ENCODE results near the gene CS.

The CS gene

DNA sequence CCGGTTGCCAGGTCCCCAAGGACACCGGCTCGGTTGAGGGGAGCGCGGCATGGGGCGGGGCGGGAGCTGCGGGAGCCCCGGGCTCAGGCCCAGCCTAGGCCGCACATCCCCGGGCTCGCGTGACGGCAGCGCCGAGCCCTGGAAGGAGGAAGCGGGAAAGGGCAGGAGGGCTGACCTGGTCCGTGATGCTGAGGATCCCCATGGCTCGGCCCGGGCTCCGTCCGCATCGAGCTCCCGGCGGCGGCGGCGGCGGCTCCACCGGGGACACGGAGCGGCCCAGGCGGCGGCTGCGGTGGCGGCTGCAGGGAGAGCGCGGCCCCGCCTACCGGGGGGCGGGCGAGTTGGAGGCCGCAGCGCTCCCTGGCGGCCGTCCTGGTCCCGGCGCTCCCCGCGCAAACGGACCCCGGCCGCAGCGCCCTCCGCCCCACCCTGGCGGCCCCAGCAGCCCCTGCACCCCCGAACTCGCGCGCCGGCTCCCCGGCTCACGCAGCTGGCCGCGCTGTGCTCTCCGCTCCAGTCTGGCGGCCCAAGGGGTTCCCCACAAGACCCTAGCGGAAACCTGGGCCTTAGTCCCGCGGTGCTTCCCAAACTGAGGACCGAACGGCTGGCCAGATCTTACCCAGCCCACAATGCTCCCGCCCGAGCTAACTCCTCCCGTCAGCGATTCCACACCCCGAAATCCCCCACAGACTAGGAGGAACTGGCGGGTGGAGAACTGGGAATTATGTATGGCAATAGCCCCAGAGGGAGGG, 41.9 kb downstream of the CS start, which contains the start of gene ANKRD52:
Gene ANKRD52, minus strand, starts transcription at position 317 of the 752 bp plus-strand sequence. Its CDS starts 115 bp downstream, at position 202.
- peak; percentile 94 for ATAC-seq (ENCODE audit: low read depth)
- peaks cover 7% of the 10 kb centered on the region for H3K36me3 Mint-ChIP-seq

GRCh38 chr12:56257491-56258067, 42.6 kb downstream of the CS start:
- DNase-seq (ENCODE audit: low spot score in 2 of 2) (peak in 1 of 2 donors; percentile 12), ATAC-seq (ENCODE audit: low read depth) (peak; percentile 10)
- peak overlapping the region; percentile 83 for H3K27ac Mint-ChIP-seq
- H3K27me3 Mint-ChIP-seq, result no peaks in the 10 kb centered on the region
- peaks cover 10% of the 10 kb centered on the region for H3K36me3 Mint-ChIP-seq
- no peaks in the 10 kb centered on the region for H3K9me3 Mint-ChIP-seq
- H3K4me1 Mint-ChIP-seq, result peaks cover 9% of the 10 kb centered on the region
- peak overlapping the region; percentile 85 for H3K4me3 Mint-ChIP-seq

More for the DNA sequence above, 41.9 kb downstream of the CS start, which contains the start of gene ANKRD52:
- H3K27me3 Mint-ChIP-seq, result no peaks in the 10 kb centered on the region
- peak within 1 kb of the TSS; percentile 91 for H3K27ac Mint-ChIP-seq
- H3K4me1 Mint-ChIP-seq, result peaks cover 9% of the 10 kb centered on the region
- DNase-seq (ENCODE audit: low spot score in 2 of 2), result peak; percentile 83 to 89
- peak within 1 kb of the TSS; percentile 99 for H3K4me3 Mint-ChIP-seq
- H3K9me3 Mint-ChIP-seq, result no peaks in the 10 kb centered on the region

GRCh38 chr12:56257071-56257470, 43.1 kb downstream of the CS start:
- Mint-ChIP-seq H3K27me3 (no peaks in the 10 kb centered on the region), H3K4me3 (peak overlapping the region; percentile 85), H3K4me1 (peaks cover 11% of the 10 kb centered on the region), H3K9me3 (no peaks in the 10 kb centered on the region), H3K27ac (peak overlapping the region; percentile 83), H3K36me3 (peaks cover 15% of the 10 kb centered on the region)
- ATAC-seq (ENCODE audit: low read depth) (no peak), DNase-seq (ENCODE audit: low spot score in 2 of 2) (no peak)

DNA sequence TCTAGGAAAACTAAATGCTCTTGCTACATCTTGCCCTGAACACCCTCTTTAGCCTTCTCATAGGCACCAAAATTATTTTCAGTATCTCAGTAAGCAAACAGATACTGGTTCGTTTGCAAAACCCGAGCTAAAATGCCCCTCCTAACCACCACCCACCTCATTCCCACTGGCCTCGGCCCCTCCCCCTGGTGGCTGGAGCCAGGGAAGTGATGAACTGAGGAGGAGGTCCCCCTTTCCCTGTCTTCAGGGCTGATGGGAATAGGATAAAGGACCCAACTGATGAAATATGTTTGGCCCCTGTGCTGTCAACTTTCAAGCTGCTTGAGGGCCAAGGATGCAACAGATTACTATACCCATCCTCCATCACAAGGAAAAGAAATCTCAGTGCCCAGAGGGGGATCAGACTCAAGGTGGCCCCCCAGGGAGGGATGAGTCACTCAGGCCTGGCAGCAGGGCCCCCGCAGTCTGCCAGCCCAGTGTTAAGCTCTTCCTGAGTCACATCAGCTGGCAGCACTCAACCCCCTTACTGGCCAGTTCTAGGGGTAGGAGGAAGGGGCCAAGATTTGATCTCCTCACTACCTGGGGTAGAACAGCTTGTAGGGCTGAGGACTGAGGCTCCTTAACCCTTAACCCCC, 43.7 kb downstream of the CS start:
- no peak for ATAC-seq (ENCODE audit: low read depth)
- Mint-ChIP-seq H3K9me3 (no peaks in the 10 kb centered on the region), H3K27me3 (no peaks in the 10 kb centered on the region), H3K4me1 (peaks cover 11% of the 10 kb centered on the region), H3K4me3 (peak overlapping the region; percentile 85), H3K36me3 (peaks cover 15% of the 10 kb centered on the region), H3K27ac (peak overlapping the region; percentile 83)
- no peak for DNase-seq (ENCODE audit: low spot score in 2 of 2)

- Mint-ChIP-seq H3K27ac (no peak overlapping the region), H3K9me3 (no peaks in the 10 kb centered on the region), H3K27me3 (no peaks in the 10 kb centered on the region), H3K36me3 (peaks cover 15% of the 10 kb centered on the region), H3K4me3 (no peak overlapping the region), H3K4me1 (peaks cover 11% of the 10 kb centered on the region)
- no peak for DNase-seq (ENCODE audit: low spot score in 2 of 2)
- ATAC-seq (ENCODE audit: low read depth), result no peak
Observed at GRCh38 chr12:56255671-56256070, 44.5 kb downstream of the CS start.

- Mint-ChIP-seq H3K4me1 (peaks cover 5% of the 10 kb centered on the region), H3K27ac (no peak overlapping the region), H3K4me3 (no peak overlapping the region), H3K36me3 (peaks cover 19% of the 10 kb centered on the region), H3K27me3 (no peaks in the 10 kb centered on the region), H3K9me3 (no peaks in the 10 kb centered on the region)
- no peak for ATAC-seq (ENCODE audit: low read depth)
- DNase-seq (ENCODE audit: low spot score in 2 of 2), result no peak
Observed at GRCh38 chr12:56253091-56253490, 47.0 kb downstream of the CS start.

- Mint-ChIP-seq H3K4me3 (no peak overlapping the region), H3K27ac (no peak overlapping the region), H3K9me3 (no peaks in the 10 kb centered on the region), H3K27me3 (no peaks in the 10 kb centered on the region), H3K4me1 (peaks cover 5% of the 10 kb centered on the region), H3K36me3 (peaks cover 19% of the 10 kb centered on the region)
- DNase-seq (ENCODE audit: low spot score in 2 of 2), result no peak
- no peak for ATAC-seq (ENCODE audit: low read depth)
Observed at GRCh38 chr12:56252649-56253048, 47.5 kb downstream of the CS start.

DNA sequence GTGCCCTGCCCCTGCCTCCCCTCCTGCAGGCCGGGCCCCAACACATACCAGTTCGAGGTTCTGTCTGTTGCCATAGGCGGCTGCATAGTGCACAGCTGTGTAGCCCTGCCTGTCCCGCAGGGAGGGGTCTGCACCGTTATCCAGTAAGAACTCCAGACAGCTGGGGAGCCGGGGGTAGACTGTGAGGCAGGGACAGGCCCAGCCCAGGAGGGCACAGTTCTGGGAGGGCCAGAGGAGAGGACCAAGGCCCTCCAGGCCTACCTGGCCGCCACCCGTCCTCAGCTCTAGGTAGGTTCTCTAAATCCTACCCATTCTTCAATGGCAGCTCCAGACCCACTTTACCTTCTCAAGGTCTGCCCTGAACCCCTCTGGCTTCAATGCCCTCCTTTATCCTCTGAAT, 51.4 kb downstream of the CS start:
- H3K4me3 Mint-ChIP-seq, result no peak overlapping the region
- no peaks in the 10 kb centered on the region for H3K9me3 Mint-ChIP-seq
- peaks cover 2% of the 10 kb centered on the region for H3K4me1 Mint-ChIP-seq
- H3K27me3 Mint-ChIP-seq, result no peaks in the 10 kb centered on the region
- ATAC-seq (ENCODE audit: low read depth), result no peak
- H3K36me3 Mint-ChIP-seq, result peaks cover 24% of the 10 kb centered on the region
- DNase-seq (ENCODE audit: low spot score in 2 of 2), result no peak
- H3K27ac Mint-ChIP-seq, result no peak overlapping the region

DNA sequence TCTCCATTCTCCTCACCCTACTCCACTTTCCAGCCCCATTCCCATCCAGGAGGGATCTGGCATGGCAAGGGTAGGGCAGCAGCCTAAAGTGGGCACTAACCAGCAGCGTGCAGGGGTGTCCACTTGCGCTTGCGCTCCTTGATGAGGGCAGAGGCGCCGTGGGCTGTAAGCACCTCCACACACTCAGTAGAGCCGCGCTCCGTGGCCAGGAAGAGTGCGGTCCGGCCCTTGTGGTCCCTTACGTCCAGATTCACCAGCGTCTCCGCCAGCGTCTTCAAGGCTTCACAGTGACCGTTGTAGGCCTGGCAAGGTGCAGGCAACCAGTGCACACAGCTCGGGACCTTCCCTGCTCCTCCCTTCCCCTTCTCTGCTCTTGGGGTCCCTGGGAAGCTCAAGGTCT, 52.2 kb downstream of the CS start:
- DNase-seq (ENCODE audit: low spot score in 2 of 2), result no peak
- no peak overlapping the region for H3K4me3 Mint-ChIP-seq
- H3K9me3 Mint-ChIP-seq, result no peaks in the 10 kb centered on the region
- peaks cover 22% of the 10 kb centered on the region for H3K36me3 Mint-ChIP-seq
- ATAC-seq (ENCODE audit: low read depth), result no peak
- peaks cover 6% of the 10 kb centered on the region for H3K4me1 Mint-ChIP-seq
- H3K27ac Mint-ChIP-seq, result no peak overlapping the region
- H3K27me3 Mint-ChIP-seq, result no peaks in the 10 kb centered on the region

GRCh38 chr12:56244494-56244893, 55.6 kb downstream of the CS start:
- Mint-ChIP-seq H3K4me3 (no peak overlapping the region), H3K4me1 (peaks cover 13% of the 10 kb centered on the region), H3K27ac (no peak overlapping the region), H3K9me3 (no peaks in the 10 kb centered on the region), H3K36me3 (peaks cover 32% of the 10 kb centered on the region), H3K27me3 (no peaks in the 10 kb centered on the region)
- ATAC-seq (ENCODE audit: low read depth), result no peak
- no peak for DNase-seq (ENCODE audit: low spot score in 2 of 2)

- Mint-ChIP-seq H3K27me3 (no peaks in the 10 kb centered on the region), H3K9me3 (no peaks in the 10 kb centered on the region), H3K4me1 (peaks cover 13% of the 10 kb centered on the region), H3K4me3 (no peak overlapping the region), H3K27ac (no peak overlapping the region), H3K36me3 (peaks cover 29% of the 10 kb centered on the region)
- no peak for DNase-seq (ENCODE audit: low spot score in 2 of 2)
- no peak for ATAC-seq (ENCODE audit: low read depth)
Observed at GRCh38 chr12:56243731-56244181, 56.4 kb downstream of the CS start.

DNA sequence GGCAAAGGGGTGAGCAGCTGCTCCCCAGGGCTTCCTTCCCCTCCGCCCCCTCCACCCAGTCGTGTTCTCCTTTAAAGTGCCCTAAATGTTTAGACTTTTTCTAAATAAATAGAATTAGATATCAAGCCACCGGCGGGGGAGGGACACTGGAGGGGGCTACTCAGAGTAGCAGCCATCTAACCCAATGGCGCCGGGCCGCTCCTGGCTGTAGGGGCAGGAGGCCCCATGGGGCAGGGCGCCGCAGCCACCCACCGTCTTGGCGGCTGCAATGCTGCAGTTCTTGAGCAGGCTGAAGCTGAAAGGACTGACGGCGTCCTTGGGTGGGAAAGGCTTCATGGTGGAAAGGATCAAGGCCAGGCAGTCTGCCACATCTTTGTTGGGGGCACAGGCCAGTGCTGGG, 57.1 kb downstream of the CS start:
- Mint-ChIP-seq H3K27ac (peak overlapping the region; percentile 62), H3K9me3 (no peaks in the 10 kb centered on the region), H3K27me3 (no peaks in the 10 kb centered on the region), H3K36me3 (peaks cover 29% of the 10 kb centered on the region), H3K4me1 (peaks cover 13% of the 10 kb centered on the region), H3K4me3 (no peak overlapping the region)
- DNase-seq (ENCODE audit: low spot score in 2 of 2) (no peak), ATAC-seq (ENCODE audit: low read depth) (no peak)

GRCh38 chr12:56241424-56242303, 58.5 kb downstream of the CS start:
- Mint-ChIP-seq H3K4me1 (peaks cover 13% of the 10 kb centered on the region), H3K27ac (peak overlapping the region; percentile 62), H3K4me3 (peak overlapping the region; percentile 54), H3K27me3 (no peaks in the 10 kb centered on the region), H3K9me3 (no peaks in the 10 kb centered on the region), H3K36me3 (peaks cover 23% of the 10 kb centered on the region)
- DNase-seq (ENCODE audit: low spot score in 2 of 2) (no peak), ATAC-seq (ENCODE audit: low read depth) (no peak)
